Heart right ventricle (tissue), 16 donors: ENCODE results near the gene C18orf32. TPM values are rescaled to one million over a fixed set of nuclear protein-coding genes. Genes with fewer than 3 reads are reported as not detected.

Source experiments
- ATAC-seq, 8 donors: fragments of 200-7000 bp; cut with Tn5 transposase; one replicate each; pipeline ENCODE4 v1.9.1; 2020; ENCODE audit warnings: mild to moderate bottlenecking in 8 of 8, moderate library complexity in 8 of 8, moderate number of reproducible peaks in 1 of 8
- DNase-seq, 2 donors: peaks; one replicate each; pipeline ENCODE4 v3.0.0-alpha.2; 2020
- H3K27ac ChIP-seq, 10 donors: fragments of 200-600 bp; sonication (generic) in 2 of 10; one replicate each; pipeline versions ENCODE4 v1.5.0 to v1.8.0; 2020 to 2022; ENCODE audit warnings: mild to moderate bottlenecking in 3 of 10
- H3K27me3 ChIP-seq, 7 donors: fragments of 200-600 bp; one replicate each; pipeline ENCODE4 v1.8.0; 2021 to 2022; ENCODE audit warnings: mild to moderate bottlenecking in 2 of 7
- H3K36me3 ChIP-seq, 9 donors: fragments of 200-600 bp; sonication (generic) in 1 of 9; one replicate each; pipeline versions ENCODE4 v1.5.0 to v1.8.0; 2020 to 2022; ENCODE audit warnings: mild to moderate bottlenecking in 2 of 9
- H3K4me1 ChIP-seq, 9 donors: fragments of 200-600 bp; sonication (generic) in 1 of 9; one replicate each; pipeline versions ENCODE4 v1.5.0 to v1.8.0; 2020 to 2022; ENCODE audit warnings: mild to moderate bottlenecking in 4 of 9
- H3K4me3 ChIP-seq, 10 donors: fragments of 200-600 bp; sonication (generic) in 2 of 10; one replicate each; pipeline versions ENCODE4 v1.5.0 to v1.8.0; 2020 to 2022; ENCODE audit warnings: mild to moderate bottlenecking in 7 of 10, moderate library complexity in 2 of 10
- H3K9me3 ChIP-seq, 11 donors: fragments of 200-600 bp in 10 of 11; sonication (generic) in 2 of 11; one replicate each; pipeline versions ENCODE4 v1.5.0 to v1.8.0; 2013 to 2022; ENCODE audit warnings: mild to moderate bottlenecking in 2 of 11, control low read depth in 1 of 11, moderate library complexity in 1 of 11
- CTCF ChIP-seq, 9 donors: fragments of 200-600 bp; sonication (generic) in 2 of 9; IDR thresholded peaks; one replicate each; pipeline versions ENCODE4 v1.5.0 to v1.8.0; 2021 to 2022; ENCODE audit warnings: antibody characterized with exemption in 9 of 9, mild to moderate bottlenecking in 5 of 9, moderate library complexity in 1 of 9
- WGBS, 2 donors: extraction: QIAGEN DNeasy Blood & Tissue Kit; methylation state at CpG; one replicate each; pipeline ENCODE4 v1.1.7; 2013; ENCODE audit warnings: inconsistent platforms in 1 of 2; 5-methylcytosine and 5-hydroxymethylcytosine counted together
- intact Hi-C, 10 donors: fragments of 100-400 bp; cut with DNase I; formaldehyde crosslinking; loops; one replicate each; pipeline versions ENCODE4 v1.11.1 to v1.14.2; 2022
- polyA plus RNA-seq, 2 donors: library from polyadenylated mRNA; stranded (reverse); fragments of 200-250 nt; gene quantifications; one replicate each; pipeline ENCODE4 v1.2.3, GENCODE V29; 2013
- total RNA-seq, 10 donors: library from RNA; stranded (reverse); fragmentation: NEBNext Ultra II Directional in 3 of 10; extraction: Animal tissue kit (Norgen Biotek cat#: 25700) in 3 of 10; gene quantifications; one replicate each; pipeline versions ENCODE4 v1.2.1 to v1.2.4, GENCODE V29; 2021 to 2023
- donor health status: Arrhythmogenic right ventricular cardiomyopathy.
- donor health status: ischemic (EF 13 %, LVEDD 7.1; RV severe dilation, severe dysfunction).
- donor health status: healthy with polysubstance abuse.
- donor health status: DM: no; HTN: yes; CAD: no.
- donor health status: DM: no; HTN: no; CAD: no.
- donor health status: ischemic (EF 25% LVEDD 6.9; RV normal size, moderate dysfunction).
- donor health status: ischemic (EF 25% LVEDD 5.7; RV mildly dilated, moderate dysfunction).
- donor health status: healthy.
- donor health status: DM: yes; HTN: yes; CAD: no.
- donor health status: Ischemic cardiomyopathy.
- donor health status: ischemic (EF 35%, LVEDD 5.7; RV mildly dilated, moderate dysfunction).
- donor health status: nonischemic (EF 11% LVEDD 7.7; RV severe dilation, severe dysfunction).
- donor health status: DM: yes; HTN: yes; CAD: no.
- donor health status: PGD.
- donor health status: ischemic (EF 29% LVEDD 5.4; RV normal size, mild dysfunction).
- donor health status: nonischemic (EF 23%, LVEDD 6.1; RV moderate dilation, normal function).

The C18orf32 gene
- total and polyA plus RNA-seq, 12 donors: 25.1 to 68.3 (median 43.3) TPM

- Histone ChIP-seq H3K36me3 (no peaks in the 10 kb centered on the region), H3K9me3 (peaks cover 0 to 2% (median 0%) of the 10 kb centered on the region in 11 donors), H3K27me3 (peaks cover 0 to 16% (median 0%) of the 10 kb centered on the region in 7 donors), H3K4me1 (no peaks in the 10 kb centered on the region), H3K4me3 (no peak overlapping the region), H3K27ac (no peak overlapping the region)
- WGBS, 2 donors: 68 to 74% methylated on average over 3 of the region's 3 CpGs
- intact Hi-C loops: no loop called here
- TF ChIP-seq CTCF (IDR thresholded peaks at IDR 0.05): no peak
- DNase-seq: no peak
- ATAC-seq: no peak
These were observed 42.6 kb upstream of the C18orf32 start for GRCh38 chr18:49529596-49529995.

- Histone ChIP-seq H3K4me3 (no peak overlapping the region), H3K4me1 (no peaks in the 10 kb centered on the region), H3K27me3 (peaks cover 0 to 19% (median 0%) of the 10 kb centered on the region in 7 donors), H3K9me3 (no peaks in the 10 kb centered on the region), H3K27ac (no peak overlapping the region), H3K36me3 (no peaks in the 10 kb centered on the region)
- no peak for TF ChIP-seq CTCF (IDR thresholded peaks at IDR 0.05)
- intact Hi-C loops: no loop called here
- ATAC-seq (no peak), DNase-seq (no peak)
- 41 to 43% methylated on average over 8 of the region's 8 CpGs for WGBS, 2 donors
These were observed 40.7 kb upstream of the C18orf32 start for GRCh38 chr18:49527631-49528327.

- intact Hi-C loops: no loop called here
These were observed 38.9 kb upstream of the C18orf32 start for GRCh38 chr18:49525981-49526380.

GRCh38 chr18:49524951-49525350, 37.9 kb upstream of the C18orf32 start:
- Histone ChIP-seq H3K27ac (no peak overlapping the region), H3K9me3 (no peaks in the 10 kb centered on the region), H3K27me3 (peaks cover 0 to 10% (median 0%) of the 10 kb centered on the region in 7 donors), H3K4me1 (no peaks in the 10 kb centered on the region), H3K4me3 (no peak overlapping the region), H3K36me3 (no peaks in the 10 kb centered on the region)
- ATAC-seq (no peak), DNase-seq (no peak)
- no peak for TF ChIP-seq CTCF (IDR thresholded peaks at IDR 0.05)
- intact Hi-C loops: no loop called here
- WGBS, 2 donors: 94 to 100% methylated on average over 2 of the region's 2 CpGs

More at GRCh38 chr18:49525981-49526380, 38.9 kb upstream of the C18orf32 start:
- ATAC-seq (no peak), DNase-seq (no peak)
- WGBS, 2 donors: 97 to 98% methylated on average over 2 of the region's 2 CpGs
- TF ChIP-seq CTCF (IDR thresholded peaks at IDR 0.05): no peak
- peaks cover 0 to 12% (median 0%) of the 10 kb centered on the region in 7 donors for H3K27me3 ChIP-seq
- no peaks in the 10 kb centered on the region for H3K9me3 ChIP-seq
- H3K27ac ChIP-seq: no peak overlapping the region
- no peak overlapping the region for H3K4me3 ChIP-seq
- no peaks in the 10 kb centered on the region for H3K36me3 ChIP-seq
- no peaks in the 10 kb centered on the region for H3K4me1 ChIP-seq
